Measurements from ENCODE around the gene ABAT.
A peak's percentile ranks its signal among the peaks of the same experiment; 100 is the strongest.
"Not testable (repeated sequence)": the region's sequence is repeated elsewhere in the genome, so short reads cannot be mapped to it uniquely, and the experiment has no call there.

Gene ABAT

GRCh38 chr16:8642146-8642545 lies 32.3 kb upstream of the ABAT start:
- ATAC-seq (replicated peaks): no peak
- peaks cover 4 to 9% of the 10 kb centered on the region in 2 donors for H3K4me1 Mint-ChIP-seq (ENCODE audit: low read depth in 2 of 2)
- peaks cover 64% of the 10 kb centered on the region for H3K36me3 Mint-ChIP-seq (ENCODE audit: insufficient read depth)
- H3K4me3 Mint-ChIP-seq: no peak overlapping the region
- H3K27me3 Mint-ChIP-seq: no peaks in the 10 kb centered on the region
- no peaks in the 10 kb centered on the region for H3K9me3 Mint-ChIP-seq
- DNase-seq: no peak
- no peak overlapping the region for H3K27ac Mint-ChIP-seq

GRCh38 chr16:8644211-8645140 lies 29.9 kb upstream of the ABAT start:
- peaks cover 61% of the 10 kb centered on the region for H3K36me3 Mint-ChIP-seq (ENCODE audit: insufficient read depth)
- peak; percentile 37 for ATAC-seq (replicated peaks)

GRCh38 chr16:8645141-8645521 lies 29.3 kb upstream of the ABAT start:
- Mint-ChIP-seq H3K36me3 (ENCODE audit: insufficient read depth) (peaks cover 58% of the 10 kb centered on the region), H3K27me3 (no peaks in the 10 kb centered on the region), H3K4me3 (no peak overlapping the region)

More at GRCh38 chr16:8644211-8645140, 29.9 kb upstream of the ABAT start:
- peak overlapping the region in 1 of 2 donors; percentile 86 for H3K27ac Mint-ChIP-seq
- DNase-seq: no peak
- no peaks in the 10 kb centered on the region for H3K27me3 Mint-ChIP-seq
- no peaks in the 10 kb centered on the region for H3K9me3 Mint-ChIP-seq
- H3K4me1 Mint-ChIP-seq (ENCODE audit: low read depth in 2 of 2): peaks cover 4 to 9% of the 10 kb centered on the region in 2 donors
- no peak overlapping the region for H3K4me3 Mint-ChIP-seq

GRCh38 chr16:8645831-8646230 lies 28.6 kb upstream of the ABAT start:
- Mint-ChIP-seq H3K27ac (no peak overlapping the region), H3K4me1 (ENCODE audit: low read depth in 2 of 2) (peaks cover 4 to 9% of the 10 kb centered on the region in 2 donors), H3K27me3 (no peaks in the 10 kb centered on the region), H3K4me3 (no peak overlapping the region), H3K9me3 (no peaks in the 10 kb centered on the region), H3K36me3 (ENCODE audit: insufficient read depth) (peaks cover 58% of the 10 kb centered on the region)
- DNase-seq: no peak
- ATAC-seq (replicated peaks): no peak

More at GRCh38 chr16:8645141-8645521, 29.3 kb upstream of the ABAT start:
- no peaks in the 10 kb centered on the region for H3K9me3 Mint-ChIP-seq
- peak overlapping the region in 1 of 2 donors; percentile 86 for H3K27ac Mint-ChIP-seq
- peaks cover 4 to 9% of the 10 kb centered on the region in 2 donors for H3K4me1 Mint-ChIP-seq (ENCODE audit: low read depth in 2 of 2)
- DNase-seq: no peak
- ATAC-seq (replicated peaks): no peak

GRCh38 chr16:8646326-8647053 lies 27.9 kb upstream of the ABAT start:
- H3K4me3 Mint-ChIP-seq: no peak overlapping the region
- peaks cover 4 to 9% of the 10 kb centered on the region in 2 donors for H3K4me1 Mint-ChIP-seq (ENCODE audit: low read depth in 2 of 2)
- H3K36me3 Mint-ChIP-seq (ENCODE audit: insufficient read depth): peaks cover 52% of the 10 kb centered on the region
- no peaks in the 10 kb centered on the region for H3K9me3 Mint-ChIP-seq
- H3K27ac Mint-ChIP-seq: peak overlapping the region in 1 of 2 donors; percentile 69
- H3K27me3 Mint-ChIP-seq: no peaks in the 10 kb centered on the region
- ATAC-seq (replicated peaks): no peak
- no peak for DNase-seq

DNA sequence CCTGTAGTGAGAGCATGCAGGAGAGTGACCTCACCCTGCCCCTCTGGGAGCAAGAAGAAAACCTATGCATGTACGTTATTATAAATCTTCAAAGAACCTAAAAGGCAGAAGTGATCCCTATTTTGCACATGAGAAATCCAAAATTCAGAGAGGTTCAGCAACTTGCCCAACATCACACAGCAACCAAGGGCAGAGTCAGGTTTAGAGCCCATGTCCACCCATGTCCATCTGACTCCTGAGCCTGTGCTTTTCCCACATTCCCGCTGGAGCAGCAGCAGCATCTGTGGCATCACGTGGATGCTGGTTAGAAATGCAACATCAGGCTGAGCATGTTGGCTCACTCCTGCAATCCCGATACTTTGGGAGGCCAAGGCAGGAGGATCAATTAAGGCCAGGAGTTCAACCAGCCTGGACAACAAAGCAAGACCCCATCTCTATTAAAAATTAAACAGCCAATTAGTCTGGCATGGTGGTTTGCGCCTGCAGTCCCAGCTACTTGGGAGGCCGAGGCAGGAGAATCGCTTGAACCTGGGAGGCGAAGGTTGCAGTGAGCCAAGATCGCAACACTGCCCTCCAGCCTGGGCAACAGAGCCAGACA lies 26.6 kb upstream of the ABAT start:
- Mint-ChIP-seq H3K36me3 (ENCODE audit: insufficient read depth) (peaks cover 43% of the 10 kb centered on the region), H3K27me3 (no peaks in the 10 kb centered on the region), H3K9me3 (no peaks in the 10 kb centered on the region), H3K4me1 (ENCODE audit: low read depth in 2 of 2) (peaks cover 4 to 9% of the 10 kb centered on the region in 2 donors), H3K27ac (no peak overlapping the region), H3K4me3 (no peak overlapping the region)
- no peak for DNase-seq
- ATAC-seq (replicated peaks): no peak

DNA sequence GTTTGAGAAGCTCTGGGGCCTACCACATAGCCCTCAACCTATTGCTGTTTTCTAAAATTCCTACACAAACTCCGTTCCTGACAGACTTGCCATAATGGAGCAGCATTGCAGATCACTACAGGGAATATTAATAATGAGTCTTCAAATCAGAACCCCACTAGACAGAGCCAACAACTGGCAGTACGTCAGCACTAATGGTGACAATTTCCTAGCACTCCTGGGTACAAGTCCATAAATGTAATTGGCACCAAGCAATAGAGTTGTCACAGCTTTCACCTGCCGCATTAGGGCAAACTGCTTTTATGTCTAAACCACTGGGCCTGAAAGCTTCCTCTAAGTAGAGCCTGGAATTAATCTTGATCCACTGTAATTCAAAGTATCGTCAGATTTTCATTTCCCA lies 25.5 kb upstream of the ABAT start:
- H3K27ac Mint-ChIP-seq: no peak overlapping the region
- peaks cover 33% of the 10 kb centered on the region for H3K36me3 Mint-ChIP-seq (ENCODE audit: insufficient read depth)
- no peak for ATAC-seq (replicated peaks)
- H3K4me1 Mint-ChIP-seq (ENCODE audit: low read depth in 2 of 2): peaks cover 4 to 9% of the 10 kb centered on the region in 2 donors
- H3K4me3 Mint-ChIP-seq: no peak overlapping the region
- no peak for DNase-seq
- no peaks in the 10 kb centered on the region for H3K9me3 Mint-ChIP-seq
- H3K27me3 Mint-ChIP-seq: no peaks in the 10 kb centered on the region

DNA sequence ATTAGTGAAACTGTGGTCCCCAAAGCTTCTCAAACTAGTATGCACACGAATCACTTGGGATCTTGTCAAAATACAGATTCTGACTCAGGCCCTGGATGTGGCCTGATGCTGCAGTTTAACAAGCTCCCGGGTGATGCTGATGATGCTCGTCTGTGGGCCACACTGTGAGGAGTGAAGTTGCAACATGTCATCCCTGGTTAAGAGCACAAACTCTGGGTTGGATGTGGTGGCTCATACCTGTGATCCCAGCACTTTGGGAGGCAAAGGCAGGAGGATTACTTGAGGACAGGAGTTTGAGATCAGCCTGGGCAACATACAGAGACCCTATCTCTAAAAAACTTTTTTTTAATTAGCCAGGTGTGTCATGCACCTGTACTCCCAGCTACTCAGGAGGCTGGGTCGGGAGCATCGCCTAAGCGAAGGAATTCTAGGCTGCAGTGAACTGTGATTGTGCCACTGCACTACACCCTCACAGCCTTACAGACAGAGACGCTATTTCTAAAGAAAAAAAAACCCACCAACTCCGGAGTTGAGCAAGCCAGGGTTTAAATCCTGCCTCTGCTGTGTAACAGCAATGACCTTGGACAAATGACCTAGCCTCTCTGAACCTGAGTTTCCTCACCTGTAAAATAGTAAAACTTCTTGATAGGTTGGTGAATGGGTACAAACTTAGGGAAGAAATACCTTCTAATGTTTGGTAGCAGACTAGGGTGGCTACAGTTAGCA lies 24.4 kb upstream of the ABAT start:
- Mint-ChIP-seq H3K27me3 (no peaks in the 10 kb centered on the region), H3K9me3 (no peaks in the 10 kb centered on the region), H3K4me1 (ENCODE audit: low read depth in 2 of 2) (peaks cover 0 to 2% of the 10 kb centered on the region in 2 donors), H3K36me3 (ENCODE audit: insufficient read depth) (peaks cover 25% of the 10 kb centered on the region), H3K4me3 (no peak overlapping the region), H3K27ac (no peak overlapping the region)
- ATAC-seq (replicated peaks): no peak
- no peak for DNase-seq

DNA sequence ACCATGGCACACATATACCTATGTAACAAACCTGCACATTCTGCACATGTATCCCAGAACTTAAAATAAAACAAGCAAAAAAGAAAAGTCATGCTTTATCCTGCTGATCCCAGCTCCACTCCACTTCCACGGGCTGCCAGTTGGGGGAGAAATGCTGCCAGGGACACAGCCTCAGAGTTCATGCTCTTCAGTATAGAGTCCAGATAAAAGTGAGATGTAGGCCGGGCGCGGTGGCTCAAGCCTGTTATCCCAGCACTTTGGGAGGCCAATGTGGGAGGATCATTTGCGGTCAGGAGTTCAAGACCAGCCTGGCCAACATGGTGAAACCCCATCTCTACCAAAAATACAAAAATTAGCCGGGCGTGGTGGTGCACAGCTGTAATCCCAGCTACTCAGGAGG lies 22.5 kb upstream of the ABAT start:
- not testable (repeated sequence) for H3K27ac Mint-ChIP-seq; H3K27me3 Mint-ChIP-seq; ATAC-seq (replicated peaks); H3K4me3 Mint-ChIP-seq; H3K4me1 Mint-ChIP-seq (ENCODE audit: low read depth in 2 of 2); H3K36me3 Mint-ChIP-seq (ENCODE audit: insufficient read depth); DNase-seq; H3K9me3 Mint-ChIP-seq

- H3K9me3 Mint-ChIP-seq: no peaks in the 10 kb centered on the region
- ATAC-seq (replicated peaks) (peak; percentile 39), DNase-seq (no peak)
- no peaks in the 10 kb centered on the region for H3K4me1 Mint-ChIP-seq (ENCODE audit: low read depth in 2 of 2)
- H3K27me3 Mint-ChIP-seq: no peaks in the 10 kb centered on the region
- H3K4me3 Mint-ChIP-seq: no peak overlapping the region
- H3K36me3 Mint-ChIP-seq (ENCODE audit: insufficient read depth): no peaks in the 10 kb centered on the region
- H3K27ac Mint-ChIP-seq: no peak overlapping the region
These were observed 19.2 kb upstream of the ABAT start for GRCh38 chr16:8655184-8655717.

GRCh38 chr16:8656376-8656775 lies 18.0 kb upstream of the ABAT start:
- H3K4me1 Mint-ChIP-seq (ENCODE audit: low read depth in 2 of 2): no peaks in the 10 kb centered on the region
- H3K27ac Mint-ChIP-seq: no peak overlapping the region
- no peaks in the 10 kb centered on the region for H3K36me3 Mint-ChIP-seq (ENCODE audit: insufficient read depth)
- no peak for DNase-seq
- H3K4me3 Mint-ChIP-seq: no peak overlapping the region
- H3K27me3 Mint-ChIP-seq: no peaks in the 10 kb centered on the region
- no peak for ATAC-seq (replicated peaks)
- no peaks in the 10 kb centered on the region for H3K9me3 Mint-ChIP-seq

GRCh38 chr16:8660841-8661301 lies 13.5 kb upstream of the ABAT start:
- no peaks in the 10 kb centered on the region for H3K9me3 Mint-ChIP-seq
- no peaks in the 10 kb centered on the region for H3K27me3 Mint-ChIP-seq

GRCh38 chr16:8661703-8662102 lies 12.7 kb upstream of the ABAT start:
- DNase-seq: no peak
- no peak for ATAC-seq (replicated peaks)
- Mint-ChIP-seq H3K27ac (no peak overlapping the region), H3K4me1 (ENCODE audit: low read depth in 2 of 2) (no peaks in the 10 kb centered on the region), H3K36me3 (ENCODE audit: insufficient read depth) (peaks cover 8% of the 10 kb centered on the region), H3K27me3 (no peaks in the 10 kb centered on the region), H3K9me3 (no peaks in the 10 kb centered on the region), H3K4me3 (no peak overlapping the region)

More at GRCh38 chr16:8660841-8661301, 13.5 kb upstream of the ABAT start:
- Mint-ChIP-seq H3K27ac (no peak overlapping the region), H3K4me1 (ENCODE audit: low read depth in 2 of 2) (no peaks in the 10 kb centered on the region), H3K36me3 (ENCODE audit: insufficient read depth) (peaks cover 8% of the 10 kb centered on the region), H3K4me3 (no peak overlapping the region)
- ATAC-seq (replicated peaks): no peak
- peak in 2 of 3 experiments; percentile 13 to 19 for DNase-seq

Data from effector memory CD8-positive, alpha-beta T cell (primary cell).